ENCODE data around the gene TRPM7. TPM values are rescaled to one million over a fixed set of nuclear protein-coding genes. Genes with fewer than 3 reads are reported as not detected.
"Not testable (repeated sequence)": the region's sequence is repeated elsewhere in the genome, so short reads cannot be mapped to it uniquely, and the experiment has no call there.

The TRPM7 gene
- polyA plus RNA-seq, 1 donor = 34.4 TPM

DNA sequence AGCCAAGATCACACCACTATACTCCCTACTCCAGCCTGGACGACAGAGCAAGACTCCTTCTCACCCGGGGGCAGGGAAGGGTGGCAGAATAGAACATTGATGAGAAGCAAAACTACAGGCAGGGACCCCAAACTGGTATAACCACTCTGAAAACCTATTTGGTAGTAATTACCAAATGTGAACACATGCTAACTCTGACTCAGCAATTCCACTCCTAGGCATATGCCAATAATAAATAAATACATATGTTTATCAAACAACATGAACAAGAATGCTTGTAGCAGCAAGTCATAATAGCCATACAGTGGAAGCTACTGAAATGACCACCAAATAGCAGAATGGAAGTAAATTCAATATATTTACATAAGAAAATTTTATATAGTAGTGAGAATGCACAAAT is 109.1 kb downstream of the TRPM7 start:
- Histone ChIP-seq H3K27me3 (ENCODE audit: control insufficient read depth, insufficient read depth, low read length) (no peaks in the 10 kb centered on the region), H3K4me1 (ENCODE audit: control insufficient read depth, insufficient read depth, low read length) (no peaks in the 10 kb centered on the region), H3K27ac (ENCODE audit: low read length) (no peak overlapping the region), H3K36me3 (ENCODE audit: control insufficient read depth, insufficient read depth, low read length) (peaks cover 53% of the 10 kb centered on the region), H3K9me3 (ENCODE audit: control insufficient read depth, low read depth, low read length) (no peaks in the 10 kb centered on the region), H3K4me3 (ENCODE audit: low read length) (no peak overlapping the region)
- no peak for DNase-seq
- no CpG with 5 or more reads among the region's 2 CpGs for WGBS (ENCODE audit: insufficient coverage, low lambda C conversion rate)

DNA sequence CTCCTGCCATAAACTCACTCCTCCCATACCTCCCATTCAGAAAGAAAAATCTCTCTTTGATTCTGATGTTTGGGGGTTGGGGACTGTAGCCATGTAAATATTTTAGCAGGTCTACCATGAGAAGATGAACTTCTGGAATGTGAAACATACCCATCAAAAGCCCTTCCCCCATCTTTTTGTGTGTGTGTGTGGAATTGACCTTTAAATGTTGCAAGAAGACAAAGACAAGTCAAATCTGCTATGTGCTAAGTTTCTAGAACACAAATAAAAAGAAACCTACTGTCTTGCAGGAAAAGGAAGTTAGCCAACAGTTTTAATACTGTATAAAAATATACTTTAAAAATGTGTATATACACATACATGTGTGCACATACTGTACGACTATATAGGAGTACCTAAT is 110.4 kb downstream of the TRPM7 start:
- no peaks in the 10 kb centered on the region for H3K9me3 ChIP-seq (ENCODE audit: control insufficient read depth, low read depth, low read length)
- H3K4me3 ChIP-seq (ENCODE audit: low read length) = no peak overlapping the region
- H3K4me1 ChIP-seq (ENCODE audit: control insufficient read depth, insufficient read depth, low read length) = no peaks in the 10 kb centered on the region
- WGBS (ENCODE audit: insufficient coverage, low lambda C conversion rate) = no CpG with 5 or more reads among the region's 1 CpG
- H3K36me3 ChIP-seq (ENCODE audit: control insufficient read depth, insufficient read depth, low read length) = peaks cover 54% of the 10 kb centered on the region
- H3K27me3 ChIP-seq (ENCODE audit: control insufficient read depth, insufficient read depth, low read length) = no peaks in the 10 kb centered on the region
- H3K27ac ChIP-seq (ENCODE audit: low read length) = no peak overlapping the region
- DNase-seq = no peak

DNA sequence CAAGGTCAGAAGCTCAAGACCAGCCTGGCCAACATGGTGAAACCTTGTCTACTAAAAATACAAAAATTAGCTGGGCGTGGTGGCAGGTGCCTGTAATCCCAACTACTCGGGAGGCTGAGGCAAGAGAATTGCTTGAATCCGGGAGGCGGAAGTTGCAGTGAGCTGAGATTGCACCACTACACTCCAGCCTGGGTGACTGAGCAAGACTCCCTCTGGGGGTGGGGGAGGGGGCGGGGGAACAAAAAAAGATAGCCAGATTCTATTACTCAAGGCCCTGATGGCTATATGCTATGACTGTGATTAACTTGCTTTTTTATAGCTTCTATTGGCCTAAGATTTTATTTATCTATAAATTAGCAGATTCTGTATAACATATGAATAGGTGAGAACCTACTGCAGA is 112.8 kb downstream of the TRPM7 start:
- H3K27me3 ChIP-seq (ENCODE audit: control insufficient read depth, insufficient read depth, low read length); DNase-seq; H3K9me3 ChIP-seq (ENCODE audit: control insufficient read depth, low read depth, low read length); H3K4me1 ChIP-seq (ENCODE audit: control insufficient read depth, insufficient read depth, low read length); H3K27ac ChIP-seq (ENCODE audit: low read length); H3K4me3 ChIP-seq (ENCODE audit: low read length): not testable (repeated sequence)
- H3K36me3 ChIP-seq (ENCODE audit: control insufficient read depth, insufficient read depth, low read length) = peaks cover 61% of the 10 kb centered on the region
- WGBS (ENCODE audit: insufficient coverage, low lambda C conversion rate) = no CpG with 5 or more reads among the region's 5 CpGs

DNA sequence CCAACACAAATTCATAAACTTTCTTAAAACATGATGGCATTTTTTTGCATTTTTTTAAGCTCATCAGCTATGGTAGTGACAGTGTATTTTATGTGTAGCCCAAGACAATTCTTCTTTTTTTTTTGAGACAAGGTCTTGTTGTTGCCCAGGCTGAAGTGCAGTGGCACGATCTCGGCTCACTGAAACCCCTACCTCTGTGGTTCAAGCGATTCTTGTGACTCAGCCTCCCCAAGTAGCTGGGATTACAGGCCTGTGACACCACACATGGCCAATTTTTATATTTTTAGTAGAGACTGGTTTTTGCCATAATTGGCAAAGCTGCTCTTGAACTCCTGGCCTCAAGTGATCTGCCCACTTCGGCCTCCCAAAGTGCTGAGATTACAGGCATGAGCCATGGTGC is 122.8 kb downstream of the TRPM7 start:
- Histone ChIP-seq H3K27me3 (ENCODE audit: control insufficient read depth, insufficient read depth, low read length) (no peaks in the 10 kb centered on the region), H3K36me3 (ENCODE audit: control insufficient read depth, insufficient read depth, low read length) (peaks cover 47% of the 10 kb centered on the region), H3K27ac (ENCODE audit: low read length) (no peak overlapping the region), H3K4me3 (ENCODE audit: low read length) (no peak overlapping the region), H3K9me3 (ENCODE audit: control insufficient read depth, low read depth, low read length) (no peaks in the 10 kb centered on the region), H3K4me1 (ENCODE audit: control insufficient read depth, insufficient read depth, low read length) (no peaks in the 10 kb centered on the region)
- no CpG with 5 or more reads among the region's 4 CpGs for WGBS (ENCODE audit: insufficient coverage, low lambda C conversion rate)
- DNase-seq = no peak

DNA sequence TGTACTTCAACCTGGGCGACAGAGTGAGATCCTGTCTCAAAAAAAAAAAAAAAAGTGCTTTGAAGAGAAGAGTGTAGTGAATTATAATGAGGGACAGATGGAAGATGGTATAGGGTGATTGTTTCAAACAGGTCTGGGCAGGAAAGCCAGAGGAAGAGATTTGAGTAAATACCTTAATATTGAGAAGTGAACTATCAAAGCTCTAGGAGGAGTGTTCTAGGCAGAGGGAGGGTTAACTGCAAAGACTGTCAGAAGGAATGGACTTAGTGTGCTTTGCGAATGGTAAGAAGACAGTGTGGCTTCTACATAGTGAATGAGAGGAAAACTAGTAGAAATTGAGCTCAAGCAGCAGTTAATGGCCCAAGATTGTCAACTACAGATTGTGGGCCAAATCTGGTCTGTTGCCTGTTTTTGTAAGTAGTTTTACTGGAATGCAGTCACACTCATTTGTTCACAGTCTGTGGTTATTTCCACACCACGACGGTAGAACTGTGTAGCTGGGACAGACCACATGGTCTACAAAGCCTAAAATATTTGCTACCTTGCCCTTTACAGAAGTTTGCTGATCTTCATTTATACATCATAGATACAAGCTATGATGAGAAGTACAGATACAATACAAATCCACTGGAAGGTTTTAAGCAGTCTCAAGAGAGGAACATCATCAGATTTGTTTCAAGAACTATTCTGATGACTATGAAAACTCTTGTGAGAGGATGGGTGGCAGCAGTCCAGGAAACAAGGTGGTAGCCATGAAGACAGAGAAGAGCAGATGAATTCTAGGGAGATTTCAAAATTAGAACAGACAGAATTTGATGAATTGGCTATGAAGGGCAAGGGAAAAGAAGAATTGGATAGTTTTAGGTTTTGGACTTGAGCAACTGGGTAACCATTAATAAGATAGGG is 123.6 kb downstream of the TRPM7 start:
- Histone ChIP-seq H3K4me3 (ENCODE audit: low read length) (no peak overlapping the region), H3K27ac (ENCODE audit: low read length) (no peak overlapping the region), H3K9me3 (ENCODE audit: control insufficient read depth, low read depth, low read length) (no peaks in the 10 kb centered on the region), H3K27me3 (ENCODE audit: control insufficient read depth, insufficient read depth, low read length) (no peaks in the 10 kb centered on the region), H3K4me1 (ENCODE audit: control insufficient read depth, insufficient read depth, low read length) (no peaks in the 10 kb centered on the region), H3K36me3 (ENCODE audit: control insufficient read depth, insufficient read depth, low read length) (peaks cover 46% of the 10 kb centered on the region)
- DNase-seq = no peak
- WGBS (ENCODE audit: insufficient coverage, low lambda C conversion rate) = 100% methylated on average over 1 of the region's 4 CpGs

DNA sequence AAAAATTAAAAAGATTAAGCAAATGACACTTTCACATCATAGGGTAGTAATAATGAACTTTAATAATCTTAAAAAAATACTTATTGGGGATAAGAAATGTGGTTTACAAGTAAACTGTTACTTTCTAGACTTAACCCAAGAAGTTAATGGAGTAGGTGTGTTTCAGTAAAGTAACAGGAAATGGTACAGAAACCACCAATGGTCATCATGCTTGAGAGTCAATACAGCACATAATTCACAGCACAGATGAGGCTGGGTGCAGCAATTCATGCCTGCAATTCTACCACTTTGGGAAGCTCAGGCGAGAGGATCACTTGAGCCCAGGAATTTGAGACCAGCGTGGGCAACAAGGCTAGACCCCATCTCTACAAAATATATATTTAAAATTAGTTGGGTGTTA is 128.6 kb downstream of the TRPM7 start:
- H3K36me3 ChIP-seq (ENCODE audit: control insufficient read depth, insufficient read depth, low read length) = peaks cover 24% of the 10 kb centered on the region
- no peak overlapping the region for H3K4me3 ChIP-seq (ENCODE audit: low read length)
- WGBS (ENCODE audit: insufficient coverage, low lambda C conversion rate) = no CpG with 5 or more reads among the region's 2 CpGs
- no peak for DNase-seq
- no peaks in the 10 kb centered on the region for H3K27me3 ChIP-seq (ENCODE audit: control insufficient read depth, insufficient read depth, low read length)
- no peaks in the 10 kb centered on the region for H3K9me3 ChIP-seq (ENCODE audit: control insufficient read depth, low read depth, low read length)
- no peak overlapping the region for H3K27ac ChIP-seq (ENCODE audit: low read length)
- no peaks in the 10 kb centered on the region for H3K4me1 ChIP-seq (ENCODE audit: control insufficient read depth, insufficient read depth, low read length)

DNA sequence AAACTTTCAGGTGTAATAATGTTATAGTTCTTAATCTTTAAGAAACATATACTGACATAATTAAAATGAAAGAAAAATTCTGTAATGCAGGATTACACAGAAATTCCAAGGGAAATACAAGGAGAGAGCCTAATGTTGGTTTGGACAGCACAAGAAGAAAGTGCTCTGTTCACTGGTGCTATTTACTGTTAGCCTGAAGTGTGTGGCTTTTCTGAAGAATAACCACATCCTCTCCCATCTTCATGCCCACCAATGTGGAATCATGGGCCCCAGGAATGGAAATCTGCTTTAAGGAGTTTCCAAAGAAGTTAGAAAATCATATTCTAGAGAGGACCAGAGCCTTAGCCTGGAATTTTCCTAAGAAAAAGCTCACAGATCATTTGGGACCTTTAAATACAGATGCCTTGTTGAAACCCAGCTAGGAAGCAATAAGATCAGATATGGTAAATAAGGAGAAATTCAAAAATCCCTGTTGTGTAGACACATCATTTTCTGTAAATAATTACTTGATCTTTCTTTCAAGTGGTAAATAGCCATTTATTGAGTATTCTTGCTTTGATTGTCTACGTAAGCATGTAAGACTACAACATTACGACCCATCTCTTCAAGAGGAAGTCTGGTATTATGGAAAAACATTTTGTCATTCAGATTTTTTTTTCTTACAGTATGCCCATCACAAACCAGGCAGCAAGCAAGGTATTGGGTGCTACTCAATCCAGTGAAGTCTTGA is 129.8 kb downstream of the TRPM7 start:
- Histone ChIP-seq H3K9me3 (ENCODE audit: control insufficient read depth, low read depth, low read length) (no peaks in the 10 kb centered on the region), H3K27me3 (ENCODE audit: control insufficient read depth, insufficient read depth, low read length) (no peaks in the 10 kb centered on the region), H3K36me3 (ENCODE audit: control insufficient read depth, insufficient read depth, low read length) (peaks cover 14% of the 10 kb centered on the region), H3K4me1 (ENCODE audit: control insufficient read depth, insufficient read depth, low read length) (no peaks in the 10 kb centered on the region), H3K27ac (ENCODE audit: low read length) (no peak overlapping the region), H3K4me3 (ENCODE audit: low read length) (no peak overlapping the region)
- WGBS (ENCODE audit: insufficient coverage, low lambda C conversion rate) = 100% methylated on average over 1 of the region's 2 CpGs
- DNase-seq = no peak

DNA sequence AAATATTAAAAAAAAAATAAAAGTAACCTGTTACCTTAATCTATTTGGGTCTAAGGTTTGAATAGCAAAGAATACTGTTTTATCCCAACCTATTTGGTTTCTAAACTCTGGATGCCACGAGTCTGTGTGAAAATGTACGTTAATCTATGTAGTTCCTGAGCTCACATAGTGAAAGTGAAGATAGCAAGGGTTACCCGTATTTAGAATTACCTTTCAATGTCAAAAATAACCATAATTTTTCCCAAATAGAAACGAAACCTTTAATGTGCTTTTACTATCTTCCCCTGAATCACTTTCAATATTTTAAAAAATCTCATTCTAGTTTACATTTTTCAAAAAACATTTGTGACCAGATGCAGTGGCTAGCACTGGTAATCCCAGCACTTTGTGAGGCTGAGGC is 134.4 kb downstream of the TRPM7 start:
- Histone ChIP-seq H3K27me3 (ENCODE audit: control insufficient read depth, insufficient read depth, low read length) (no peaks in the 10 kb centered on the region), H3K4me1 (ENCODE audit: control insufficient read depth, insufficient read depth, low read length) (no peaks in the 10 kb centered on the region), H3K36me3 (ENCODE audit: control insufficient read depth, insufficient read depth, low read length) (no peaks in the 10 kb centered on the region), H3K9me3 (ENCODE audit: control insufficient read depth, low read depth, low read length) (no peaks in the 10 kb centered on the region), H3K27ac (ENCODE audit: low read length) (no peak overlapping the region), H3K4me3 (ENCODE audit: low read length) (no peak overlapping the region)
- 94% methylated on average over 2 of the region's 4 CpGs for WGBS (ENCODE audit: insufficient coverage, low lambda C conversion rate)
- no peak for DNase-seq

DNA sequence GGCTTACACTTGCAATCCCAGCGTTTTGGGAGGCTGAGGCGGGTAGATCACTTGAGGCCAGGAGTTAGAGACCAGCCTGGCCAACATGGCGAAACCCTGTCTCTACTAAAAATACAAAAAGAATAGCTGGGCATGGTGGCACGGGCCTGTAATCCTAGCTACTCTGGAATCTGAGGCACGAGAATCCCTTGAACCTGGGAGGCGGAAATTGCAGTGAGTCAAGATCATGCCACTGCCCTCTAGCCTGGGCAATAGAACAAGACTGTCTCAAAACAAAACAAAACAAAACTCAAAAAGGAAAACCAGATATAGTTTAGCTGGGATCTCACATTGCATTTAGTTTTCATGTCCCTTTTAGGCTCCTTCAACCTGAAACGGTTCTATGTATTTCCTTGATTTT is 137.3 kb downstream of the TRPM7 start:
- Histone ChIP-seq H3K9me3 (ENCODE audit: control insufficient read depth, low read depth, low read length) (no peaks in the 10 kb centered on the region), H3K36me3 (ENCODE audit: control insufficient read depth, insufficient read depth, low read length) (no peaks in the 10 kb centered on the region), H3K27ac (ENCODE audit: low read length) (no peak overlapping the region), H3K4me3 (ENCODE audit: low read length) (no peak overlapping the region), H3K27me3 (ENCODE audit: control insufficient read depth, insufficient read depth, low read length) (no peaks in the 10 kb centered on the region), H3K4me1 (ENCODE audit: control insufficient read depth, insufficient read depth, low read length) (no peaks in the 10 kb centered on the region)
- no peak for DNase-seq
- WGBS (ENCODE audit: insufficient coverage, low lambda C conversion rate) = 63% methylated on average over 4 of the region's 7 CpGs

DNA sequence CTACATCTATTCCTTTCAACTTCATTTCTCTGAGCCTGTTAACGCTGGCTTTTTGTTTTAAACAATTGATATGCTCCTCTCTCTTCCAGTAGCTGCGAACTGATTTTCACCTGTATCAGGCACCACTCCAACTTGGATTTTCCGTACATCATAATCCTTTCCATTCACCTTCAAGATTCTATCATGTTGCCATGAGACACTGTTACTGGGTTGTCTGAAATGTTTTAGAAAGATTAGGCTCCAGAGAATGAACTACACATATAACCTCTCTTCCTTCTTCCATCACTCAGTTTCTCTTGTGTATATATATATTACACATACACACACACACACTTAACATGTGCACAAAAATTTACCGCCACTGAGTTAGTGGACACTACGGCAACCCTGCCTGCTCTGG is 140.0 kb downstream of the TRPM7 start, which contains the start of gene USP50:
Gene USP50 (minus strand): TSS at position 101 of the 400 bp plus-strand sequence. CDS start 141 bp downstream, outside the sequence.
- Histone ChIP-seq H3K4me3 (ENCODE audit: low read length) (no peak within 1 kb of the TSS), H3K27ac (ENCODE audit: low read length) (no peak within 1 kb of the TSS), H3K36me3 (ENCODE audit: control insufficient read depth, insufficient read depth, low read length) (no peaks in the 10 kb centered on the region), H3K9me3 (ENCODE audit: control insufficient read depth, low read depth, low read length) (no peaks in the 10 kb centered on the region), H3K27me3 (ENCODE audit: control insufficient read depth, insufficient read depth, low read length) (no peaks in the 10 kb centered on the region), H3K4me1 (ENCODE audit: control insufficient read depth, insufficient read depth, low read length) (no peaks in the 10 kb centered on the region)
- no peak for DNase-seq
- WGBS (ENCODE audit: insufficient coverage, low lambda C conversion rate) = 100% methylated on average over 3 of the region's 5 CpGs

Data from large intestine (tissue), 3 donors.